Fibroblast of villous mesenchyme (primary cell): Measurements from ENCODE around the gene WDR90. TPM values are rescaled to one million over a fixed set of nuclear protein-coding genes. Genes with fewer than 3 reads are reported as not detected.

Experiments used
- DNase-seq: peaks from one replicate; pipeline ENCODE4 v3.0.0-alpha.2; 2010; ENCODE audit warnings: low read depth
- H3K4me3 ChIP-seq: 2 replicates; pipeline ENCODE4 v1.5.1; 2011; ENCODE audit warnings: low read depth, mild to moderate bottlenecking, low read length
- CTCF ChIP-seq: IDR thresholded peaks from 2 replicates; pipeline ENCODE4 v1.5.1; 2012; ENCODE audit warnings: low read depth, mild to moderate bottlenecking, low read length; ENCODE audit not compliant: insufficient read depth
- total RNA-seq: library from RNA; depleted of rRNA; stranded (reverse); fragments of >200 nt; gene quantifications from 2 replicates; pipeline ENCODE4 v1.2.3, GENCODE V29; 2012

WDR90 gene
- 12.5 and 18.7 TPM in 2 replicates for total RNA-seq

GRCh38 chr16:648781-649589 is at the start of gene WDR90:
WDR90 (plus strand) TSS chr16:649365; CDS start chr16:649417, 52 bp downstream.
- no peak for TF ChIP-seq CTCF
- DNase-seq: peak; percentile 92
- H3K4me3 ChIP-seq: peak within 1 kb of the TSS; percentile 63

GRCh38 chr16:600781-601180 is 48.4 kb upstream of the WDR90 start:
- peak; percentile 38 for TF ChIP-seq CTCF
- no peak overlapping the region for H3K4me3 ChIP-seq
- no peak for DNase-seq

- no peak for TF ChIP-seq CTCF
- no peak overlapping the region for H3K4me3 ChIP-seq
- no peak for DNase-seq
Measured at GRCh38 chr16:603933-604332, 45.2 kb upstream of the WDR90 start.

GRCh38 chr16:606656-607307 is 42.4 kb upstream of the WDR90 start:
- H3K4me3 ChIP-seq: no peak overlapping the region
- no peak for TF ChIP-seq CTCF
- DNase-seq: no peak

GRCh38 chr16:608019-608418 is 41.1 kb upstream of the WDR90 start:
- H3K4me3 ChIP-seq: no peak overlapping the region
- no peak for DNase-seq
- TF ChIP-seq CTCF: no peak

GRCh38 chr16:609316-609715 is 39.8 kb upstream of the WDR90 start:
- DNase-seq: no peak
- TF ChIP-seq CTCF: no peak
- no peak overlapping the region for H3K4me3 ChIP-seq
